GM21529 (cell line): ENCODE results near the gene ASB11.

Experiments used
- ATAC-seq: cut with Tn5 transposase; IDR thresholded peaks from one replicate; pipeline ENCODE4 v1.9.1; 2021; ENCODE audit not compliant: unreplicated experiment

ASB11 gene

GRCh38 chrX:15235001-15235400, 80.4 kb downstream of the ASB11 start:
- ATAC-seq = no peak

GRCh38 chrX:15233416-15234015, 81.9 kb downstream of the ASB11 start:
- ATAC-seq = no peak
